Stimulated activated naive CD4-positive, alpha-beta T cell treated with Interleukin-2 at 50 U/mL for 16 hours (primary cell): ENCODE results near the gene MYO1D.
"Not testable (repeated sequence)": the region's sequence is repeated elsewhere in the genome, so short reads cannot be mapped to it uniquely, and the experiment has no call there.

Experiments used
- DNase-seq: peaks from one replicate; lab custom pipeline; 2025; lab: John Stamatoyannopoulos, UW

Gene MYO1D

GRCh38 chr17:32774695-32775084, 102.2 kb downstream of the MYO1D start:
- DNase-seq: no peak

GRCh38 chr17:32773856-32774694, 102.8 kb downstream of the MYO1D start:
- no peak for DNase-seq

DNA sequence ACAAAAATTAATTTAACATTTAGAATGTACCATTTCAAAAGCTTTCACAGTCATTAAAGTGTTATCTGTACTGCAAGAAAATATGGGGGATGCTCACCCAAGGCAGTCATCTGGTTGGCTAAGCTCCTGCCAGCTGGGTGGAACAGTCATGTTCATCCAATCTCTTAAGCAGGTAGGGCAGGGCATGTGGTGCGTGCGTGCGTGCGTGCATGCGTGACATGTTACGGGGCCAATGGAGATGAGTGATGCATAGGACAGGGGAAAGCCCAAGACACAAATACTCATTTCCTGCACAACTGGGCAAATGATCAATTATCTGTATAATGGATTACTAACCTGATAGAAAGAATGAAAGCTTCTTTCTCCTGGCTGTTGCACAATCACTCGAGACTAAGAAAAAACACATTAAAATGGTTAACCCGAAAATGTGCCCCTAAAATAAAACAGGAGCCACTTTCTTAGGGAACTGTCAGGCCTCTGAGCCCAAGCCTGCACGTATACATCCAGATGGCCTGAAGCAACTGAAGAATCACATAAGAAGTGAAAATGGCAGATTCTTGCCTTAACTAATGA, 104.4 kb downstream of the MYO1D start:
- DNase-seq: no peak

DNA sequence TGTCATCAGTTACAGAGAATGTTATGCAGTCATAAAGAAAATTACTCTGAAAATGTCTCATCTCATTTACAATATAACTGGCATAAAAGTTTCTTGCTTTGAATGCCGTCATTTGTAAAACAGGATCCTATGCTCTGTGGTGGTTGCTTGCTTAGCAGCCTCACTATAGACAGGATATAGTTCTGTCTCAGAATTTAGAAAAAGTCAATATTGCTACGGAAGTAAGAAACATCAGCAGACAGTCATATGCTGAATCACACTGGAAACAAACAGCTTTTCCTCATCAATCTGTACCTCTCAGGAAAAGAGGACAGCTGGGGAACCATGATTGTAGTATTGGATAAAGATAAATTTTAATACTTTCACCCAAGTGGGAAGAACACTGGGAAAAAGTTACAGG, 105.5 kb downstream of the MYO1D start:
- no peak for DNase-seq

DNA sequence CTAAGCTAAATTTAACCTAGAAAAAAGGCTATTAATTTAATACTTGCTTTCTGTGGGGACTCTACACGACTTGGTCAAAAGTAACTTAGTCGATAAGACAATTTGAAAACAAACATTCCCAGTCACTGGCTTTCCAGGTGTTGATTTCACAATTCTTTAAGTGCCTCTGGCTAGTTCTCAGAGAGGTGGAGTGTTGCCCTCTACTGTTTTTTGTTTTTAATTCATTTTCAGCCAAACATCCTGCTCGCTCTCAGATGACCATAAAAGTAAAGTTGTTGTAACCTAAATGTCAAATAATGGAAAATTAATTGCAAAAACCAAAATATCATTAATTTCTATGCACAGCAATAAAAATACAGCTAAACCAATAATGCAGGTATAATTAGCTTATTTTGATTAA, 107.1 kb downstream of the MYO1D start:
- no peak for DNase-seq

DNA sequence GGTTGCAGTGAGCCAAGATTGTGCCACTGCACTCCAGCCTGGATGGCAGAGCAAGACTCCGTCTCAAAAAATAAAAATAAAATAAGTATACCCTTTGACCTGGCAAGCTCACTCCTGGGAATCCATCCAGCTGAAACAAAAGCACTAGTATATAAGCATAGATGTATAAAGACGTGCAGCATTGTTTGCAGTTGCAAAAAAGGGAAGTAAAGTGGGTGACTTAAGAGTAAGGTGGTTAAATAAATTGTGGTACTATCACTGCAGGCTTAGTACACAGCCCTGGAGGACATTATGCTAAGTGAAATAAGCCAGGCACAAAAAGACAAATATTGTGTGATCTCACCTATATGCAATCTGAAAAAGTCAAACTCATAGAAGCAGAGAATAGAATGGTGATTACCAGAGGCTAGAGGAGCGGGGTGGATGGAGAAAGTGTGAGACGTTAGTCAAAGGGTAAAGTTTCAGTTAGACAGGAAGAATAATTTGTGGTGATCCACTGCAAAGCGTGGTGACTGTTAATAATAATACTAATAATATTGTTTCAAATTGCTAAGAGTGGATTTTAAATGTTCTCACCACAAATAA, 113.0 kb downstream of the MYO1D start:
- no peak for DNase-seq

- DNase-seq: no peak
Measured at GRCh38 chr17:32759476-32759875, 117.4 kb downstream of the MYO1D start.

DNA sequence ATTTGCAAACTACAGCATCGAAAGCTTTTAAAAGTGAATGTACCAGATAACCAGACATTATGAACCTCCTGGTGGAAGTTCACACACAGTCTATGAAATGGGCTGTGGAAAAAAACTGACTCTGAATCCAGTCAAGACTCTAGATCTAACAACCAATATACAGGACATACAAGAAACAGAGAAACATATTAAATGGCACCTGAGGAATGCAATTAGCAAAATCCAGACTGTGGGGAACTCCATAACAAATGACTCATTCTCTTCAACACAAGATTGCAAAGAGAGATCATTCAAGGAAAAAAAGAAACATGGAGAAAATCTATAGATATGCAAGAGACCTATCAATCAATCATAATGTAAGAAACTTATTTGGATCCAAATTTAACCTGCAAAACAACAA, 119.0 kb downstream of the MYO1D start:
- no peak for DNase-seq

- no peak for DNase-seq
Measured at GRCh38 chr17:32756696-32757095, 120.2 kb downstream of the MYO1D start.

- no peak for DNase-seq
Measured at GRCh38 chr17:32755045-32755805, 121.7 kb downstream of the MYO1D start.

DNA sequence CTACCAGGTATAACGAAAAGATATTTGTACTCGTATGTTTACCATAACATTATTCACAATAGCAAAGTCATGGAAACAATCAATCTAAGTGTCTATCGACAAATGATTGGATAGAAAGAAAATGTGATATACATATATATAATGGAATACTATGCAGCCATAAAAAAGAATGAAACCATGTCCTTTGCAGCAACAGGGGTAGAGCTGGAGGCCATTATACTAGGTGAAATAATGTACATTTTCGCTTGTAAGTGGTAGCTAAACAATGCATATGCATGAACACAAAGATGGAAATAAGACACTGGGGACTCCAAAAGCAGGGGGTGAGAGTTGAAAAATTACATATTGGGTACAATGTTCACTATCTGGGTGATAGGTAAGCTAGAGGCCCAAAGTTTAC, 124.0 kb downstream of the MYO1D start:
- DNase-seq: no peak

- no peak for DNase-seq
Measured at GRCh38 chr17:32747856-32748255, 129.1 kb downstream of the MYO1D start.

DNA sequence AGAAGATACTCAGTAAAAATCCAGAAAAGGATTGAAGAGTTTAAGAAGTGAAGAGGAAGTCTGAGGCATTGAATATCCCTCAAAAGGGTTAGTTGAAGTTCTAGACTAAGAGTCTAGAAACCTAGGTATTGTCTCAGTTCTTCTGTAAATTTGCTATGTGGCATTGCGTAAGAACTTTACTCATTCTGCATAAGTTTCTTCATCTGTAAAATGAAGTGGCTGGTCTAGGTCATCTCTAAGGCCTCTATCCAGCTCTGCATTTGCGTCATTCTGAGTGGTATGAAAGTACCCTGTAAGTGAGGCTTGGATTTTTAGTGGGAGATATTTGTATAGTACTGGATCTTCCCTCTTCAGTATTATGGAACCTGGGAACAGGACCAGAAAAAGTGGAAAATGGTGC, 130.2 kb downstream of the MYO1D start:
- DNase-seq: no peak

GRCh38 chr17:32746280-32746679, 130.6 kb downstream of the MYO1D start:
- DNase-seq: no peak

- no peak for DNase-seq
Measured at GRCh38 chr17:32742681-32743538, 134.0 kb downstream of the MYO1D start.

- DNase-seq: no peak
Measured at GRCh38 chr17:32741381-32741780, 135.5 kb downstream of the MYO1D start.

GRCh38 chr17:32739722-32740121, 137.2 kb downstream of the MYO1D start:
- DNase-seq: no peak

DNA sequence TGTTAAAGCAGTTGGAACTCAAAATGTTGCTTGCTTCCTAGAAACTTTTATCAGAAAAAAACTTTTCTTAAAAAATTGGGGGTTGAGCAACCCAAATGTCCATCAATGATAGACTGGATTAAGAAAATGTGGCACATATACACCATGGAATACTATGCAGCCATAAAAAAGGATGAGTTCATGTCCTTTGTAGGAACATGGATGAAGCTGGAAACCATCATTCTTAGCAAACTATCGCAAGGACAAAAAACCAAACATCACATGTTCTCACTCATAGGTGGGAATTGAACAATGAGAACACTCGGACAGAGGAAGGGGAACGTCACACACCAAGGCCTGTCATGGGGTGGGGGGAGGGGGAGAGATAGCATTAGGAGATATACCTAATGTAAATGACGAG, 137.8 kb downstream of the MYO1D start:
- not testable (repeated sequence) for DNase-seq

- DNase-seq: no peak
Measured at GRCh38 chr17:32733401-32733800, 143.5 kb downstream of the MYO1D start.

DNA sequence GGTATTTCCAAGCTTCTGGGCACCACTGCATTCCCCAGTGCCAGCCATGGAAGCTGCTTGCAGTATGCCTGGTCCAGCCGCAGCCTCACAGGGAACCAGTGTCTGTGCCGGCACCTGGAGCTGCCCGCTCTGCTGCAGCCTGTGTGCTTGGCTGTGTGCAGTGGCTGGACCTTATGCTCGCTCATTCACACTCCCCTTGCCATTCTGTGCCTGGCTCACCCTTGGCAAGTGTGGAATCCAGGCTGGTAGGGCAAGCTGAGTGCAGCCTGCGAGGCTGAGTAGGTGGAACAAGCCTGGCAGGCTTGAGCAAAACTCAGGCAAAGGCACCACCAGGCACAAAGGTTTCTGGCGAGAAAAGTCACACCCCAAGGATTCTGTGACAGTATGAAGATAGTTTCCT, 144.0 kb downstream of the MYO1D start:
- DNase-seq: no peak

- no peak for DNase-seq
Measured at GRCh38 chr17:32732296-32732642, 144.7 kb downstream of the MYO1D start.
